GM20000 (cell line): ENCODE results near the gene PRKAG2.

ENCODE experiments used
- DNase-seq: peaks from one replicate; pipeline ENCODE4 v3.0.0; 2012; ENCODE audit warnings: low spot score
- TF ChIP-seq, protein P1 (sequence below): IDR thresholded peaks from 2 replicates; pipeline ENCODE4 v1.5.1; 2012; ENCODE audit warnings: mild to moderate bottlenecking, control low read depth; ENCODE audit errors: extremely low read depth, missing control alignments

Gene PRKAG2

DNA sequence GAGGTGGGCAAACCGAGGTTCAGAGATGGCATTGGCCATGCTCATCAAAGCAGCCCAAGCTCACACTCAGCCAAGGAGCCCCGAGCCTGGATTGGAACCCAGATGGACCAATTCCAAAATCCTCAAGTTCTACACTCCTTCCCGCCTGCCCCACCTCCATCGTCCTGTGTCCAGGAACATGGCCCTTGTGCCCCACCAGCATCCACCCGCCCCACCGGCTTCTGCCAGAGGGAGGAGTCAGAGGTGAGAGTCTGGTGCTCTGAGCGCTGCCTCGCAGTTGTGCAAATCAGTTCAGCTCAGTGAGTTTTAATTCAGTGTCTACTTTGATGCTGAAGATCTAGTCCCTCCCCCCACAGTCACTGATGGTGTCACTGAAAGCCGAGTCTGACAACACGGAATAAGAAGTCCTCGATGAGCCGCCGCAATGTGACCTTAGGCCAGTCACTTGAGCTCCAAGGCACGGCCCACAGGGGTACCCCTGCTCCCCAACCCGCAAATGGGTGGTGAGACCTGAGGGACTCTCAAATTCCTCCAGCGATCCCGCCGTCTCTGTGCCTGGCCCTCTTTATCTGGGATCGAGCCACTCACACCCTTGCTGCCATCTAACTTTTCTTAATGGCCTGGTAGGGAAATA is 26.3 kb downstream of the PRKAG2 start:
- DNase-seq = no peak
- TF ChIP-seq, protein P1, sequence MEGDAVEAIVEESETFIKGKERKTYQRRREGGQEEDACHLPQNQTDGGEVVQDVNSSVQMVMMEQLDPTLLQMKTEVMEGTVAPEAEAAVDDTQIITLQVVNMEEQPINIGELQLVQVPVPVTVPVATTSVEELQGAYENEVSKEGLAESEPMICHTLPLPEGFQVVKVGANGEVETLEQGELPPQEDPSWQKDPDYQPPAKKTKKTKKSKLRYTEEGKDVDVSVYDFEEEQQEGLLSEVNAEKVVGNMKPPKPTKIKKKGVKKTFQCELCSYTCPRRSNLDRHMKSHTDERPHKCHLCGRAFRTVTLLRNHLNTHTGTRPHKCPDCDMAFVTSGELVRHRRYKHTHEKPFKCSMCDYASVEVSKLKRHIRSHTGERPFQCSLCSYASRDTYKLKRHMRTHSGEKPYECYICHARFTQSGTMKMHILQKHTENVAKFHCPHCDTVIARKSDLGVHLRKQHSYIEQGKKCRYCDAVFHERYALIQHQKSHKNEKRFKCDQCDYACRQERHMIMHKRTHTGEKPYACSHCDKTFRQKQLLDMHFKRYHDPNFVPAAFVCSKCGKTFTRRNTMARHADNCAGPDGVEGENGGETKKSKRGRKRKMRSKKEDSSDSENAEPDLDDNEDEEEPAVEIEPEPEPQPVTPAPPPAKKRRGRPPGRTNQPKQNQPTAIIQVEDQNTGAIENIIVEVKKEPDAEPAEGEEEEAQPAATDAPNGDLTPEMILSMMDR = no peak

- no peak for DNase-seq
- TF ChIP-seq, protein P1 = no peak
Measured at GRCh38 chr7:151849879-151850260, 27.0 kb downstream of the PRKAG2 start.

DNA sequence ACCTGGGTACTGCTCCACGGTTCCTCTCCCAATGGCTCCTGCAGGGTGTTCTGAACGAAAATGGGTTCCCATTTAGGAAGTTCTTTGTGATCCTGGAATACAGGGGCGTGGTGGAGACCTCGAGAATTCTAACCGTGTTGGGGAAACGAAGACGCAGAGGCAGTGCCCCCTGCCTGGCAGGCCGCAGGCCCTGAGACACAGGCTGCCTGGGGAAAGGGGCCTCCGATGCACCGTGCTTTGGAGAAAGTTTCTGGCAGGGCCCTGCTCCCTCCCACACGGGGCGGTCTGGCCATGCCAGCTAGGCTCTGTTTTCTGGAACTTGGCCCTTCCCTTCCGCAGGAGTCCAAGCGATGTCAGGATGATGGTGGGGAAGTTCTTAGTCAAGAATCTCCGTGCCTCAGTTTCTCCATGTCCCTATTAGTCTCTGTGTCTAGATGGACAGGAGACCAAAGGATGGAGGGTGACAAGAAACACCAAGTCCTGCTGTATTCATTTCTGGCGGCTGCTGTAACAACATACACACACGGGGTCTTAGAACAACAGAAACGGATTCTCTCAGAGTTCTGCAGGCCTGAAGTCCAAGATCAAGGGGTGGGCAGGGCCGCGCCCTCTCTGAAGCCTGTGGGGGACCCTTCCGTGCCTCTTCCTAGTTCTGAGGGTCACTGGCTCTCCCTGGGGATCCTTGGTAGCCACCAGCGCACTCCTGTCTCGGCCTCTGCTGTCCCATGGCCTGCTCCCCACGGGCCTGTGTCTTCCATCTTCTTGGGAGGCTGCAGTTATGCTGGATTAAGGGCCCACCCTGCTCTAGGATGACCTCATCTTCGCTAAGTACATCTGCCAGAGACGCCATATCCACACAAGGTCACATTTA is 27.7 kb downstream of the PRKAG2 start:
- no peak for DNase-seq

GRCh38 chr7:151847681-151848081 is 29.2 kb downstream of the PRKAG2 start:
- no peak for DNase-seq
- TF ChIP-seq, protein P1 = no peak

More for the DNA sequence above, 27.7 kb downstream of the PRKAG2 start:
- TF ChIP-seq, protein P1 = no peak

DNA sequence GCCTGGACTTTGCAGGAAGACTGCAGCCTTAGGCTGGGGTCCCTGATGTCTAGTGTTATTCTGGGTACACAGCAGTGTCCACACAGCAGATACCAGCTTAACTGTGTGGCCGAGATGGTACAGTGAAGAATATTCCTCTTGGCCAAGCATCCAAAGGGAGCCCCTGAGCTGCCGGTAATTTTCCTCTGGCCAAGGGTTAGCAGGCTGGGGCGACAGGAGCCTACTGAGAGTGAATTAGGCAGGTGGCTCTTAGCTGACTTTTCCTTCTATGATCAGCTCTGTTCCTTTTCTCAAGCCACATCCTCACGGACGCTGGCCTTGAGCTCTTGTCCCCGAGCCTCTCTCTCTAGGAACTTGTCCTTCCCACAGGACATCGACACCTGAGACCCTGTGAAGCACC is 29.8 kb downstream of the PRKAG2 start:
- TF ChIP-seq, protein P1 = no peak
- DNase-seq = no peak

DNA sequence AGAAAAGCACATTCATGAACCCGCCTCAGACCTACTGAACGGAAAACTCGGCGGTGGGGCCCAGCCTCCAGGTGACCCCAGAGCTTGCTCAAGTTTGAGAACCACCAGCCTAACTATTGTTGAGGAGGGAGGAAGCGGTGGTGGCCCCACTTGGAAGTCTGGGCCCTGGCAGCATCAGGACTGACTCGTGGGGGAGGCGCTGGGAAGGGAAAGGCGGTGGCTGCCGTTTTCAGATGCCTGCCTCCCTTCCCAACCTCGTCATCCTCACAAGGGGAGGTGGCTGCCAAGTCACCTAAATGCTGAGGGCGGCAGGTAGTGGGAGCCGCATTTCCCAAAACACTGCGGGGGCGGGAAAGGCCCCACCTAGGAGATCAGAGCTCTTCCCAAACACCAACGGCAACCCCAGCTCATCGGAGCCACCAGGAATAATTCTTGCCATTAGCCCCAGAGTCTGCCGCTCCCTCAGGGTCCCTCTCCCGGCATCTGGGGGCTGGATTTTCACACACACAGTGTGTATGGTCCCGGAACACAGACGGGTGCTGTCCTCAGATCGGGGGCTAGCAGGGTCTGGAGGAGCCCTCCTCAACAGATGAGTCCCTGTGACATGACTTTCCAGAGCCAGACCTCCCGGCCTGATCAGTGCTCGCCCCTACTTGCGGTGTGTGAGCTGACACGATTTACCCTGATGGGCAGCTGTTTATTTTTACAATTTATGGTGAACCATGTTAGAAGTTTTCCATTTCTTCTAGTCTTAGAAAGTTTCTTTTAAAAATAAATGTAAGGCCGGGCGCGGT is 31.3 kb downstream of the PRKAG2 start:
- no peak for DNase-seq
- TF ChIP-seq, protein P1 = no peak

DNA sequence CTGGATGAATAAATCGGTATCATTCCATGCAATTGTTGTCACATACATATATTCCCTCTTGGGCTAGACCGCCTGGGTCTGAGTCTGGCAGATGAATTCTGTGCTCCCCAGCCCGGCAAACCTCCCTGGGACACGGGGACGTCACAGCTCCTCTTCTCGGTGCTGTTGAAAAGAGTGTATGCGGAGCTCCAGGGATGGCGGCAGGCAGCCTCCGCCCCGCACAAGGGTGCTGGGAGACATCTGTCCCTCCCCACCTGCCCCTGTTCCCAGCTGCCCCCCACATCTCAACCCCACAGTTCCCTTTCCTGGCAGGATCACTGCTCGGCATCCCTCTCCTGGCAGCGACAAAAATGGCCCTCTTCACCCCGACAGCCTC is 32.1 kb downstream of the PRKAG2 start:
- no peak for DNase-seq
- TF ChIP-seq, protein P1 = no peak
